NCI-H748 (cell line): Measurements from ENCODE around the gene ZNF740.
"Not testable (repeated sequence)": the region's sequence is repeated elsewhere in the genome, so short reads cannot be mapped to it uniquely, and the experiment has no call there.

Source experiments
- DNase-seq: peaks from one replicate; lab custom pipeline; 2025; ENCODE audit not compliant: unreplicated experiment; lab: John Stamatoyannopoulos, UW

Gene ZNF740

GRCh38 chr12:53180220-53180930 lies at the start of gene ZNF740, which contains the start of gene CSAD:
TSS of gene ZNF740 (plus strand) at chr12:53180722. CDS start at chr12:53181984, 1,262 bp downstream.
TSS of gene CSAD (minus strand) at chr12:53180925. CDS start at chr12:53173470, 7,455 bp downstream.
- peak; percentile 99 for DNase-seq

- no peak for DNase-seq
Measured at GRCh38 chr12:53131844-53132243, 48.7 kb upstream of the ZNF740 start.

- no peak for DNase-seq
Measured at GRCh38 chr12:53133722-53134121, 46.8 kb upstream of the ZNF740 start.

- DNase-seq: no peak
Measured at GRCh38 chr12:53143355-53143754, 37.2 kb upstream of the ZNF740 start.

- no peak for DNase-seq
Measured at GRCh38 chr12:53145383-53146260, 34.9 kb upstream of the ZNF740 start.

GRCh38 chr12:53147181-53147580 lies 33.3 kb upstream of the ZNF740 start:
- no peak for DNase-seq

- DNase-seq: no peak
Measured at GRCh38 chr12:53147653-53148052, 32.9 kb upstream of the ZNF740 start.

- DNase-seq: peak; percentile 13
Measured at GRCh38 chr12:53151039-53151438, 29.5 kb upstream of the ZNF740 start.

GRCh38 chr12:53152390-53152789 lies 28.1 kb upstream of the ZNF740 start:
- DNase-seq: no peak

GRCh38 chr12:53159195-53159839 lies 21.2 kb upstream of the ZNF740 start:
- DNase-seq: peak; percentile 79

- DNase-seq: no peak
Measured at GRCh38 chr12:53160000-53160399, 20.5 kb upstream of the ZNF740 start.

GRCh38 chr12:53160673-53161072 lies 19.8 kb upstream of the ZNF740 start:
- DNase-seq: no peak

GRCh38 chr12:53161119-53161911 lies 19.2 kb upstream of the ZNF740 start:
- no peak for DNase-seq

- DNase-seq: not testable (repeated sequence)
Measured at GRCh38 chr12:53163008-53163407, 17.5 kb upstream of the ZNF740 start.

GRCh38 chr12:53166837-53167236 lies 13.7 kb upstream of the ZNF740 start:
- DNase-seq: no peak

GRCh38 chr12:53169644-53170043 lies 10.9 kb upstream of the ZNF740 start:
- no peak for DNase-seq

GRCh38 chr12:53170215-53170614 lies 10.3 kb upstream of the ZNF740 start:
- DNase-seq: no peak

- DNase-seq: no peak
Measured at GRCh38 chr12:53170876-53171724, 9.4 kb upstream of the ZNF740 start.

- DNase-seq: no peak
Measured at GRCh38 chr12:53171725-53172329, 8.7 kb upstream of the ZNF740 start.
